Embryonic facial prominence (tissue), 1 donor: Measurements from ENCODE around the gene C6orf89.
"Not testable (repeated sequence)": the region's sequence is repeated elsewhere in the genome, so short reads cannot be mapped to it uniquely, and the experiment has no call there.

Experiments used
- DNase-seq: peaks from one replicate; pipeline ENCODE4 v3.0.0-alpha.2; 2016; ENCODE audit errors: extremely low spot score

The C6orf89 gene

DNA sequence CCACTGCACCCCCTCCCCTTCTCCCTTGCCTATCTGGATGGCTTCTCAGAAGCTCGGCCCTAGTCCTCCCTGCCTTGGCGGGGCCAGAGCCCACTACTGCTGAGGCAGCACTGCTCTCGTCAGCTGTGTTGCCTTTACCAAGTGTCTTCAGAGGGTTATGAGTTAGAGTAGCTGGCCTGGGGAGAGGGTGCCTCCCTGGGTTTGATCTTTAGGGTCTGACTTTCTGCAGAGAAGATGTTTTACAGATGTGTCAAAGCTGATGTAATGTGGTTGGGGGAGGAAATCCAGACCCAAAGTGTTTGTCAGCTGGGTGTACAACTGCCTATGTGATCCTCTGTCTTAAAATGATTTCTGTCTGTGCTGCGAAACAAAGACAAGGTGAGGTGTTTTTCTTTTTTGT lies 38.4 kb downstream of the C6orf89 start:
- no peak for DNase-seq

DNA sequence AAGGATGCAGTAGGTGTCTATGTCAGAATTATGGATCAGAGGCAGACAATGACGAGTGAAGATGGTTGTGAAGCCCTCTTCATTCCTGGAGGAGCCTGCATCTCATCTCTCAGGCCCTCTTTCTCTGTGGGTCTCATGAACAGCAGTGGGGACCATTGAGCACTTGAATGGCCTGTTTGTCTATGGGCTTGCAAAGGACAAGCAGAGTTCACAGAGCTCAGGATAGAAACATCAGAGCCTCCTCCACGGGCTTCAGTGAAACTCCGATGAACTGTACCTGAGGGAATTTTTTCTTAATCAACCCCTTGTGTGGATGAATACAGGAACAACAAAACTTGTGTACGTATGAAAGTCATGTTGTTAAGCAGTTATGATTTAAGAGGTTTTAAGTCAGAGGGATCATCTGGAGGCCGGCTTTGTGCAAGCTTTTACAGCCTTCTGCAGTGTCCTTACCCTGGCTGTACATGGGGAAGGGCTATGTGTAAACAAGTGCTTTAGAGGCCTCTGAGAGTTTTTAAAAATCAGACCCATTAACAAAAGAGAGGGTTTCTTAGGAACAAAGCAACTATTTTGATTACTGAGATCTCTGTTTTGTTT lies 39.1 kb downstream of the C6orf89 start:
- DNase-seq, result no peak

DNA sequence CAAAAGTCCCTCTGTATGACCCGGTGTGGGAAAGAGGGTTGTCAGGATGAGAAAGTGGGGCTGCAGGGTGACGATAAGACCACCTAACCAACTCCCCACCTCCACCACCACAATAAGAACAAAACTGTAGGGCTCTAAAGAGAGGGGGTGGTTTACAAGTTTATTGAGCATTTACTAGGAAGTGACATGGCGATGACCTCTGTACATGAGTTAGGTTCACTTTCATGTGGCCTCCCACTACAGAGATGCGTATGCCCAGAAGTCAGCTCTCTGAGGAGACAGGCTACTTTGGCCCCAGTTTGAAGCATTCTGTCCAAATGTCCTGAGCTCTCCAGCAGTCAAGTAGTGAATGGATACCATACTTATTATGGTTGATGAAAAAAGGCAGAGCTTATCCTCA lies 40.1 kb downstream of the C6orf89 start:
- no peak for DNase-seq

DNA sequence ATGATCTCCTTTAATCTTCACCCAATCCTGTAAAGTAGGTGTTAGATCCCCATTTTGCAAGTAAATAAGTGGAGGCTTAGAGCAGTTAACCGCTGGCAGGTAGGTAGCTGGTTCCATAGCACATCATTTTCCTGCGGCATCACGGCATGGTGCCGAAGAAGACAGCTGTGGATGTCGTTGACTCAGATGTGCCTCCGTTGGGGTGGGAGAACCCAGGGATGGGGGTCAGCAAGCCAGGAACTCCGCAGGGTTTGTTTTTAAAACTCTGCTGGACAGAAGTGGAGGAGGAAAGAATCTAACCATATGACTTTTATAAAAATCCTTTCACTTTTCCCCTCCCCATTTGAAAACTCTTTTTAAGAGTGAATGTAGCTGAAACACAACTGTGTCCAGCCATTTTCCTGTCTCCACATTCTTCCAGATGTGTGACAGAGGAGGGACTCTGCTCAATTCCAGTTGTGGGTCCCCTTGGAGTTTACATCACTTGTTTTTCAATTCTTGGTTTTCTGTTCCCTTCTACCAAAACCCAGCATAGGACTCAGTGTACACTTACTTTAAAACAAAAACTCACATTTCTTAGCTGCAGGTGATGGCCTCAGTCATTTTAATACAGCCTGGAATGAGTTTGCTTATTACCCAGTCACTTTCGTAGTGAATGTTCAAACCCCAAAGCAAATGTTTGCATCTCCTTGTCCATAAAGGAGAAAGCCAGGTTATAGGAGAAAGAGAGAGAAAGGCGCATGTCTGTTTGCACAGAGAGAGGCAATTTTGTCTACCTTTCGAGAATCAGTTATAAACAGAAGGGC lies 41.2 kb downstream of the C6orf89 start:
- DNase-seq, result no peak

DNA sequence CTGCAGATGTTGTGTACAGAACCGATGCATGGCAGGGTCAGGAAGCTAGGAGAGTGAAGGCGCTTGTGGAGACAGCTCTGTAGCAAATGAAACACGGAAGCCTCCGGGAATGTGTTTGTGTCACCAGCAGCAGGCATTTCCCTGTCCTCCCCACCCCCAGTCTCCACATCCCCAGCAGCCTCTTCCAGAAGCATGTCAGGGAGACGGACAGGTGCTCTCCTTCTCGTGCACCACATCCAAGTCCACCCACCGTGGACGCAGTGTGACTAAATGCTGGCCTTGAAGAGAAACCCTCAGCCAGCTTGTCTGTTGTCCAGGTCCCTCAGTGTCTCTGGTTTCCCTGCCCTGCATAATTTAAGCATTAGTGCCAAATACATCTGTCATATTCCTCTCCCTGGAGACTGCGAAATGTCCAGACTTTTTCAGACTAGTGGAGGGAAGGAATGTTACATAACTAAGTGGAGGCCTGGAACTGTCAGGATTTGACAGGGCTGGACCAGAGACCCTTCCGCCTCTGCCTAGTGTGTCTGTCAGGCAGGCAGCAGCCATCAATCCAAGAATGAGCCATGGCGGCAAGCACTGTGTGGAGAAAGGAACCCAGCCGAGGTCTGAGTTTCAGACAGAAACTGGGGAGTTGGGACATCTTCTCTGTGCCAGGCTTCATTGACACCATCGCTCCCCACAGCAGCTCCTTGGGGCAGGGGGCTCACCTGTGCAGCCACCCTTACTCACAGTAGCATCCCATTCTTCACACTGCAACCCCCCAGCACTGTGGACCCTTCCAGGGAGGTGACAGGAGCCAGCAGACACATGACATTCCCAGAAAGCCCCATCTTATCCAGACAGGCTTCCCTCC lies 42.2 kb downstream of the C6orf89 start:
- DNase-seq, result no peak

DNA sequence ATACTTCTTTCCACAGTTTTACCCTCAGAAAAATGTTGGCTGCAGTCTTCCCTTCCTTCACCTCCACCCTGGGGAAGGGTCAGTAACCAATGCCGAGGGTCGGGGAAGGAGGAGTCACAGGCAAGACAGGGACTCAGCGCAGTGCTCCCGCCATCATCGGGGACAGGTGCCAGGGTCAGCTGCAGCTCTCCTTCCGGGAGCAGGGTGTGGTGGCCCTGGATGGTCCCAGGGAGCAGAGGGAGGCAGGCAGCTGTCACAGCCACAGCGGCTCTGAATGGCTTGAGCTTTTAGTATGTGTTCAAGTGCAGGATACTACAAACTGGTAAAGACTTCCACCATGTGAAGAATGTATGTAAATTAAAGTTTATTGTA lies 42.8 kb downstream of the C6orf89 start:
- DNase-seq, result no peak

DNA sequence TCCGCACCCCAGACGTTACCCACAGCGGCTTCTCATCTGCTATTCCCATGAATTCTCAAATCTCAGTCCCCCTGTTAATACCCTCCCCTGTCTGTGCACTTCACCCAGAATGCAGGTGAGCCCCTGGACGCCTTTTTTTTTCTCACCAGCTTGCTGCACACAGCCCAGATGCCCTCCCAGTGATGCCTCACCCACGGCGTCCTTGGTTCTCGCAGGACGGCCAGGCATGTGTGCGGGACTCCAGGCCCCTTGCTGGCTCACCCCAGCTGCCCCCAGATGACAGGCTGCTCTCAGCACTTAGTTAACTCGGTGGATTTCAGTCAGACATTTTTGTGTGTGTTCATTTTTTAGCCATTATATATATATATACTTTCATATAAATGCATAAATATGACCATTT lies 43.4 kb downstream of the C6orf89 start:
- DNase-seq, result no peak

DNA sequence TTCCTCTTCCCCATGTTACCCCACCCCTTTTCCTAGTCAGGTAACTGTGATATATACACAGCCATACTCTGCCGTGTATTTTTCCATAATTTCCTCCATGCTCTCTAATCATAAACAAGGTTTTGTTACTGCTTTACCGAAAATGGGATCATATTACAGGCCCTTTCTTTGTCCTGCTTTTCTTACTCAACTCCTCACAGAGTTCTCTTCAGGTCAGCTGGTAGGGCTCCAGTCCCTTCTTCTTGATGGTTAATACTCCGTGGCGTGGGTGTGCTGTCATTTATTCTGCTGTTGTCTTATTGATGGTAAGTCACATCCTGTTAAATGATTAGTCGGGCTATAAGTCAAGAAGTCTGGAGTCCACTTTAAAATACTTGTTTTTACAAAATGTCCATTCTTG lies 43.9 kb downstream of the C6orf89 start:
- no peak for DNase-seq

DNA sequence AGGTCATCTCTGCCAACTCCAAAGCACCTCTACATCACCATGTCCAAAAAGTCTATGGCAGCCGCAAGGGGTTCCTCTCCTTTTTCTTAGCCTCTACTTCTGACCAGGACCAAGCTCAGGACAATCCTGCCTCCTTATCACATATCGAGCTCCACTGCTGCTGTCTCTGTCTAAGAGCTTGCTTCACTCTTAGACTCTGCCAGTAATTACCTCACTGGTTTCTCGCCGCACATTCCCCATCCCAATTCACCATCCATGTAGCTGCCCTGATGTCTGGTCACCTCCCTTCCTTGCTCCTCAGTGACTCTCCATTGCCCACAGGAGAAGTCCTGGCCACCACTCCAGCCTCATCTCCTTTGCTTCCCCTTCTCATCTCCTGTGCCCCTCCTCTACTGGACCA lies 44.7 kb downstream of the C6orf89 start:
- no peak for DNase-seq

DNA sequence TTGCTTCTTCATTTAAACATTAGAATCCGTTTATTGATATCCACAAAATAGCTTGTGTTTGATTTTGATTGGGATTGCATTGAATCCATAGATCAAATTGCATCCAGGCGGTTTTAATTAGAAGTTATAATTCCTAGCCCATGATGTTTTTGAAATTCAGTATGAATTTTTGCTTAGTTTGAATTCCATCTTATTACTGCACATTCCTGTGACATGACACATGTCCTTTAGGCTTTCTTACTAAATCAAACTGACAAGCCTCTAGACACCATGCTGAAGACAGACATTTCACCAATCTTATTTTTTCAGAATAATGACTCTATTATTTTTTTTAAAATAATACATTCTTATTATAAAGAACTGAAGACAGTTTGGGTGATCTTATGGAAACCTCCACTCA lies 47.4 kb downstream of the C6orf89 start:
- DNase-seq, result no peak

DNA sequence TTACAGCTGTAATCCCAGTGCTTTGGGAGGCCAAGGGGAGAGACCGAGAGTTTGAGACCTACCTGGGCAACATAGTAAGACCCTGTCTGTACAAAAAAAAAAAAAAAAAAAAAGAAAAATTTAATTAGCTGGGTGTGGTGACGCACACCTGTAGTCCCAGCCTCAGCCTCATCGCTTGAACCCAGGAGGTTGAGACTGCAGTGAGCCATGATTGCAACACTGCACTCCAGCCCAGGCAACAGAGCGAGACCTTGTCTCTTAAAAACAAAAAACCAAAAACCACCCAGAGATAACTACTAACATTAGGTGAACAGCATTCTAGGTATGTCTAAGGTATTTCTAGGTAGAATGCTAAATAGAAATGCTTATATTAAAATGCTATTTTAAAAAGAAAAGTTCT lies 47.8 kb downstream of the C6orf89 start:
- no peak for DNase-seq

DNA sequence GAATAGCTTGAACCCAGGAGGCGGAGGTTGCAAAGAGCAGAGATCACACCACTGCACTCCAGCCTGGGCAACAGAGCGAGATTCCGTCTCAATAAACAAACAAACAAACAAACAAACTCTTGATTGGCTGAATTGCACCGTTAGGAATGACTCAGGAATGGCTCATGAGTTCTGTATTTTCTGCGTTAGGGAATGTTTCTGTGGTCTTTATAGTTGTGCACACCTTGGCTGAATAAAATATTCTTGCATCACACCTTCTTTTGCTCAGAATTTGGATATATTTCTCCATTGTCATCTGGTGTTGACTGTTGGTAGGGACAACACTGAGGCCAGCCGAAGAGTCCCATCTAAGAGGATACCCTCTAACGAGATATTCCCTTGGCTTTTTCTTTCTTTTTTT lies 49.1 kb downstream of the C6orf89 start:
- DNase-seq, result no peak

DNA sequence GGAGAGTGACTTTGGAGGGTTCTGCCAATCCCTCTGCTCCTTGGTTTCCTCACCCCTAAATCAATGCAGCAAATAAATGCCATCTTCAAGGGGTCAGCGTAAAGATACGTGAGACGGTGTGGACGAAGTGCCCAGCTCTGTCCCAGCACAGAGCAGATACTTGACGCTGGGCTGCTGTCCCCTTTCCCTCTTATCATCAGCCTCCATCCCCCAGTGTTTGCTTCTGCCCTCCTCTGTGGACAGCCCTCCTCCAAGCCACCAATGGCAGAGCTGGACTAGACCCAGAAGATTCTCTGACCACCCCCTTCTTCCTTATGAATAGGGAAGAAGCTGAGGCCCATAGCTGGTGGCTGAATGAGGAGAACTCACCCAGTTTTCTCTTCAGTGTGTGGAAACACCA lies 51.1 kb downstream of the C6orf89 start:
- DNase-seq, result no peak

DNA sequence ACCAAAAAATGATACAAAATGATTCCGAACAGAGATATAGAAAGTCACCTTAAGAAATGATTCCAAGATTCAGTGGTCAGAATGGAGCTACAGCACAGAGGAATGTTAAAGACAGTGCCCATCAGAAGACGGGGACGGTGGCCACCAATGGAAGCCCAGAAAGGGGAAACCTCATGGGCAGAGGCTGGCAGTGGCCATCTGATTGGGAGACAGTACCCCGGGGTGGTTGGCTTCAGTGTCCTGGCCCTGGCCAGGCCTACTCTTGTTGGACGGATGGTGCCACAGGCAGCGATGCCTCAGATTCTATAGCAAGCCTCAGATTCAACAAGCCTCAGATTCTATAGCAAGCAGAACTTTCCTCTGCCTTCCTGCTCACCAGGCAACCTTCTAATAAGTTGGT lies 52.1 kb downstream of the C6orf89 start:
- DNase-seq, result no peak

DNA sequence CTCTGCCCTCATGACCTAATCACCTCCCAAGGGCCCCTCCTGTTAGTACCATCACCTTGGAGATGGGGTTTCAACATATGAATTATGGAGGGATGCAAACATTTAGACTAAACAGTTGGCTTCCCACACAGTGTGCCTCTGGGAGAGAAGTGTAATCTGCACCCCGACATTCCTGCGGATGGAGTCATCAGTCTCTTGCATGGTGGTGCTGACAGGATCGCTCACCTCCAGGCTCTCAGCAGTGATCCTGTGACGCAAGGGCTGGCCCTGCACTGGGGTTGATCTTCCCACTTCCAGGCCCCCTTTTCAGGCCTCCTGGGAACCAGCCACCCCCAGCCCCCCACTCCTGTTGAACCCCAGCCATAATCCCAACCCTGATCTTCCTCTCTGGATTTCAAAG lies 52.8 kb downstream of the C6orf89 start:
- DNase-seq, result no peak

DNA sequence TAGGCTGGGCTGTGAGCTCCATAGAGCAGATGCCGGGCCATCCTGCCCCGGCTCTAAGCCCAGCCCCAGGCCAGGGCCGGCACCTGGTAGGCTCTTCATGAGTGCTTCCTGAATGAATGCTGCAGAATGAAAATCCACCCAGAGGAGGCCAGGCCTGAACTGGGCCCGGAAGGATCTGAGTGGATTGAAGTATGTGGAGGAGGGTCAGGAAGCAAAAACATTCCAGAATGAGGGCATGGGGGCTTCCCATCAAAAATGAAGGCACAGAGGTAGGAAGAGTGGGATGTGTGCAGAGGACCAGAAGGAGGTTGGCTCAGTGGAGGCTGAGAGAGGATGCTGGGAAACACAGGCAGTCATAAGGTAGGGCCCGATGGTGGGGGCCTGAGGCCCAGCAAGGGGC lies 53.3 kb downstream of the C6orf89 start:
- DNase-seq, result not testable (repeated sequence)

DNA sequence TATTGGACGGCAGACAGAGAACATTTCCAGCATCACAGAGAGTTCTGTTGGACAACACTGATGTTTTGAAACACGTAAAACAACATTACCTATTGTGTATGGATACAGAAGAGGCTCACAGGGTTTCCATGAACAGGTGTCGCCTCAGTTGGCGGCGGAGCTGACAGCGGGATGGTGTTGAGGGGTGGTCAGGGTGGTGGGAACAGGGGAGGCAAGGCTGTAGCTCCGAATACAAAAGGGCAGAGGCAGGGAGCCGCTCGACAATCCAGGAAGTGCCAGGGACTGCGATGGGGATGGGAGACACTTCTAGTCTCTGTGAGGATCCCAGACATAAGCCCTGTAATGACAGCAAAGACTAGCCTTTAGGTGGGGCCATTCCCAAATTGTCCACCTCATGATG lies 54.3 kb downstream of the C6orf89 start:
- DNase-seq, result no peak

DNA sequence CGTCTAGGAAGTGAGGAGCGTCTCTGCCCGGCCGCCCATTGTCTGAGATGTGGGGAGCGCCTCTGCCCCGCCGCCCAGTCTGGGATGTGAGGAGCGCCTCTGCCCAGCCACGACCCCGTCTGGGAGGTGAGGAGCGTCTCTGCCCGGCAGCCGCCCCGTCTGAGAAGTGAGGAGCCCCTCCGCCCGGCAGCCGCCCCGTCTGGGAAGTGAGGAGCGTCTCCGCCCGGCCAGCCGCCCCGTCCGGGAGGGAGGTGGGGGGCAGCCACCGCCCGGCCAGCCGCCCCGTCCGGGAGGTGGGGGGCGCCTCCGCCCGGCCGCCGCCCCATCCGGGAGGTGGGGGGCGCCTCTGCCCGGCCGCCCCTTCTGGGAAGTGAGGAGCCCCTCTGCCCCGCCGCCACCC lies 55.8 kb downstream of the C6orf89 start:
- not testable (repeated sequence) for DNase-seq

DNA sequence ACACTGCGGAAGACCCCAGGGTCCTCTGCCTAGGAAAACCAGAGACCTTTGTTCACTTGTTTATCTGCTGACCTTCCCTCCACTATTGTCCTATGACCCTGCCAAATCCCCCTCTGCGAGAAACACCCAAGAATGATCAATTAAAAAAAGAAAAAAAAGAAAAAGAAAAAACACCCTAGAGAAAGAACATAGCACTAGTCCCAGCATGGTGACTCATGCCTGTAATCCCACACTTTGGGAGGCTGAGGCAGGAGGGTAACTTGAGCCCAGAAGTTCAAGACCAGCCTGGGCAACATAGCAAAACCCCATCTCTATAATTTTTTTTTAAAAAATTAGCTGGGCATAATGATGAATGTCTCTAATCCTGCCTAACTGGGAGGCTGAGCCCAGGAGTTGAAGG lies 56.6 kb downstream of the C6orf89 start:
- not testable (repeated sequence) for DNase-seq

DNA sequence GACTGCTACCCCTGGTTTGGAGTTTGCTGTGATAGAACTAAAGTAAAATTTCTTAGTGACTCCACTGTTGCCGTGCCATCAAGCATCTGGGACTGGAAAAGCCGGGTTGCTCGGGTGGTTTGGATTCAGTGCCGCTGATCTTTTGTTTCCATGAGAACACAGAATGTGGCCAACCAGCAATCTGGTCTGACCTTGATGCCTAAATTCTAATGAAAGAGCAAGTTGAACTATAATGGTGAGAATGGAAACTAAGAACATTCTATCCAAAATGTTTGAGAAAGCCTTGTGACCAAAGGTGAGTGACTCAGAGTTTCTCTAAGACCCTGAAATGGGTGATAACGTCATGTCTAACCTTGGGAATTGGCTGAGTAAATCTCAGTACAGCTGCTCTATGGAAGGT lies 58.9 kb downstream of the C6orf89 start:
- DNase-seq, result no peak

DNA sequence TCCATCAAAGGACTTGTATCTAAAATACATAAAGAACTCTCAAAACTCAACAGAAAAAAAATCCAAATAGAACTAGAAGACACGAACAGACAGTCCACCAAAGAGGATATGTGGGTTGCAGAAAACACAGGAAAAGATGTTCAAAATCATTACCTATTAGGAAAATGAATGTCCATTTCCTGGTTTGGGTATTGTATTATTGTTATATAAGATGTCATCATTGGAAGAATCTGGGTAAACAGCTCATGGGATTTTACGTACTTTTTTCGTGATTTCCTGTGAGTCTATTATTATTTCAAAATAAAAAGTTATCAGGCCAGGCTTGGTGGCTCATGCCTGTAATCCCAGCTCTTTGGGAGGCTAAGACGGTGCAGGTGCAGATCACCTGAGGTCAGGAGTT lies 59.5 kb downstream of the C6orf89 start:
- no peak for DNase-seq

DNA sequence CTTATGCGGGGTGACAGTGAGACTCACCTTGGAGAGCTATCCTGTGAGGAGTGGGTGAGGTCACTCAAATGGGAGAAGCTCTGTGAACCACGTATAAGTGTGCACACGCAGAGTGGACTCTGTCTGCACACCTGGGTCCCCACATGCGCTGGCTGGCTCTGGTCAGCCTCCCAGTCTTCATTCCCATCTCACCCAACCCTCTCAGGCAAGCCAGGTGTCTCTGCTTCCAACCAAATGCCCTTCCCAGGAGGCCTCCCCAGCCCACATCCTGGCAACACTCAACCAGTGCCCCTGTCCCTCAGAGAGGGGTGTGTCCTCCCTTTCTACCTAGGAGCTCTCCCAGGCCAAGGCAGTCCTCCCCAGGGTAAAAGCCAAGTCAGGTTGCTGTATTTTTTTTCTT lies 60.8 kb downstream of the C6orf89 start:
- DNase-seq, result no peak
